Measurements from ENCODE around the gene SYT1. TPM values are rescaled to one million over a fixed set of nuclear protein-coding genes. Genes with fewer than 3 reads are reported as not detected.

SYT1 gene
- total and polyA plus RNA-seq, 2 of the 8 experiments (the other 6 are each of a cell fraction or from before 2014, with no cell fraction given) = 11.0 to 34.6 TPM

GRCh38 chr12:79322905-79323304, 458.3 kb downstream of the SYT1 start (continued):
- TF ChIP-seq CHD7 (IDR thresholded peaks at IDR 0.05; ENCODE audit: insufficient replicate concordance, low read length) = no peak
- TF ChIP-seq BCL11A (IDR thresholded peaks at IDR 0.05; ENCODE audit: low read depth in 2 of 2, low read length in 2 of 2) = no peak
- no peak for TF ChIP-seq CREB1 (IDR thresholded peaks at IDR 0.05)
- no peak for TF ChIP-seq RBBP5 (IDR thresholded peaks at IDR 0.05; ENCODE audit: borderline replicate concordance, low read depth, low read length)
- no peak for TF ChIP-seq CEBPB (IDR thresholded peaks at IDR 0.05; ENCODE audit: low read depth, low read length)
- no peak for TF ChIP-seq SP2 (IDR thresholded peaks at IDR 0.05; ENCODE audit: low read length)
- no peak for TF ChIP-seq KDM1A (IDR thresholded peaks at IDR 0.05; ENCODE audit: borderline replicate concordance, low read length)
- no peak for TF ChIP-seq KDM5A (IDR thresholded peaks at IDR 0.05; ENCODE audit: low read length)
- TF ChIP-seq RFX5 (IDR thresholded peaks at IDR 0.05; ENCODE audit: borderline replicate concordance, low read depth, low read length) = no peak
- no peak for TF ChIP-seq EP300 (IDR thresholded peaks at IDR 0.05; ENCODE audit: borderline replicate concordance in 1 of 2, low read depth in 2 of 2, low read length in 2 of 2)

All from H1 (cell line).